ENCODE results near the gene RPS8.
A peak's percentile ranks its signal among the peaks of the same experiment; 100 is the strongest.

Gene RPS8

DNA sequence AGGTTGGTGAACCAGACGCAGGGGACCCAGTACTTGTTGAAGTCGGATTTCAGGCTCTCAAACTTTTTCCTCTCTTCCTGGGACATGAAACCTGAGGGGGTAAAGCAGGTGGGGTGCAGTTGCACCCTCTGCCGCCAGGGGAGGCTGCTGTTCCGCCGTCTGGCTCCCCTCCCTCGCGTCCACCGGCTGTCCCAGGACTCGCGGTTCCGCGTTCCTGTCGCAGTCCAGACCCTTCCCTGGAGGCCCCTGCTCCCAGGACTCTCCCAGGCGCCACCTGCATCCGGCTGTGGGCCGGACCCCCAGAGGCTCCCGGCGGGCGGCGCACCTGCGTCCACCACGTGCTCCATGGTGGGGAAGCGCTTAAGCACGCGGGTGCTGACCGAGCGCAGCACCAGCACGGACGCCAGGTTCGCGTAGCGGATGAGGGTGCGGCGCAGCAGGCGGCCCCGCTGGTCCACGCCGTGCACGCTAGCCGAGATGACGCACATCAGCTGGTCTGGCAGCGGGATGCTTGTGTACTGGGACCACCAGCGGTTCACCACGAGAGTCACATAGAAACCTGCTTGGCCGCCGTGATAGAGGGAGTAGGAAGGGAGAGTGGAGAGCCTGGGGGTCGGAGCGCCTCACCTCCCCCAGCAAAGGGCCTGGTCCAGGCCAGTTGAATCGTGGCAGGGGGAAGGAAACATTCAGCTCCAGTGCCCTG is 10.9 kb downstream of the RPS8 start:
- Histone ChIP-seq H3K9me3 (ENCODE audit: control extremely low read depth in 1 of 5, control insufficient read depth in 4 of 5, insufficient read depth in 2 of 5, low read depth in 1 of 5, low read length in 4 of 5) (no peaks in the 10 kb centered on the region), H3K4me1 (ENCODE audit: control extremely low read depth in 1 of 4, control insufficient read depth in 4 of 4, insufficient read depth in 4 of 4, low read length in 3 of 4) (peaks cover 8 to 35% (median 30%) of the 10 kb centered on the region in 4 experiments), H3K4me3 (ENCODE audit: control insufficient read depth in 1 of 7, extremely low read depth in 1 of 7, insufficient read depth in 4 of 7, low read depth in 2 of 7, low read length in 6 of 7) (peak overlapping the region in 6 of 7 experiments; percentile 23 to 76 (median 58)), H3K27ac (ENCODE audit: insufficient read depth in 1 of 2, low read depth in 1 of 2, low read length in 2 of 2, poor library complexity in 1 of 2, severe bottlenecking in 2 of 2) (no peak overlapping the region), H3K27me3 (replicated peaks in 2 of 5; ENCODE audit: control insufficient read depth in 4 of 5, insufficient read depth in 5 of 5, low read length in 4 of 5) (no peaks in the 10 kb centered on the region), H3K36me3 (ENCODE audit: control insufficient read depth in 4 of 4, insufficient read depth in 4 of 4, low read length in 3 of 4) (peaks cover 3 to 5% (median 3%) of the 10 kb centered on the region in 4 experiments)
- ChIA-PET POLR2A (interaction anchor here (0.9 to 1.9 kb wide), 5 partner anchors 14 to 65 kb away, joined by 3 to 6 read pairs (median 5); partner anchors contain the start of genes BTBD19, DYNLT4 and PLK3), CTCF (interaction anchor here (0.7 to 7.5 kb wide), 9 partner anchors 13 to 516 kb away, joined by 3 to 43 read pairs (median 7); partner anchors contain the start of genes BTBD19, DYNLT4, PLK3 and RNU5D-1)
- peak; percentile 76 to 85 (median 85) for DNase-seq
- under 1% methylated on average over 36 of the region's 49 CpGs for WGBS (ENCODE audit: insufficient coverage)

DNA sequence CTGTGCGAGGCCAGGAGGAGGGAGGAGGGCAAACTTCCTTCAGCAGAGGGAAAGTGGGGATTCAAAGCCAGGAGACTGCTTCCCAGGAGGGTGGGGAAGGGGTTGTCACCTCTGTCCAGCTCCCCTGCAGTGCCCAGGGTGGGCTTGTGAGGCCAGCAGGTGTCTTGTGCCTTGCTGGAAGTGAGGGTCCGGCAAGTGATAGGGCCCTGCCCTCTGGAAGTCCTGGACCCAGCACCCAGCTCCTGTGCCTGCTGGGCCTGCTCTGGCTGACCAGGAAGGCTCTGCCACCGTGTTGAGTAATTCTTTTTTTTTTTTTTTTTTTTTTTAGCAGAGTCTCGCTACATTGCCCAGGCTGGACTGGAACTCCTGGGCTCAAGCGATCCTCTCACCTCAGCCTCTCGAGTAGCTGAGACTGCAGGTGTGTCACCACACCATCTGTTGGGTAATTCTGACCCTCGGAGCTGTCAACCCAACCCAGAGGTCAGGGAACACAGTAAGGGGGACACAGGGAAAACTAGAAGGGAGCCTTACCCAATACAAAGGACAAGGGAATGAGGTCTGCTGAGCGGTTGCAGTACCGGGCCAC is 11.6 kb downstream of the RPS8 start:
- Histone ChIP-seq H3K27ac (ENCODE audit: insufficient read depth in 1 of 2, low read depth in 1 of 2, low read length in 2 of 2, poor library complexity in 1 of 2, severe bottlenecking in 2 of 2) (no peak overlapping the region), H3K27me3 (replicated peaks in 2 of 5; ENCODE audit: control insufficient read depth in 4 of 5, insufficient read depth in 5 of 5, low read length in 4 of 5) (no peaks in the 10 kb centered on the region), H3K4me1 (ENCODE audit: control extremely low read depth in 1 of 4, control insufficient read depth in 4 of 4, insufficient read depth in 4 of 4, low read length in 3 of 4) (peaks cover 8 to 35% (median 30%) of the 10 kb centered on the region in 4 experiments), H3K4me3 (ENCODE audit: control insufficient read depth in 1 of 7, extremely low read depth in 1 of 7, insufficient read depth in 4 of 7, low read depth in 2 of 7, low read length in 6 of 7) (peak overlapping the region in 3 of 7 experiments; percentile 49 to 76 (median 68)), H3K9me3 (ENCODE audit: control extremely low read depth in 1 of 5, control insufficient read depth in 4 of 5, insufficient read depth in 2 of 5, low read depth in 1 of 5, low read length in 4 of 5) (no peaks in the 10 kb centered on the region), H3K36me3 (ENCODE audit: control insufficient read depth in 4 of 4, insufficient read depth in 4 of 4, low read length in 3 of 4) (peaks cover 0 to 2% (median 0%) of the 10 kb centered on the region in 4 experiments)
- ChIA-PET CTCF (interaction anchor here (0.7 to 7.5 kb wide), 10 partner anchors 9 to 57 kb away, joined by 3 to 43 read pairs (median 4); partner anchors contain the start of genes BTBD19, DYNLT4, PLK3 and PTCH2), POLR2A (interaction anchor here (0.9 to 1.9 kb wide), 3 partner anchors 13 to 65 kb away, joined by 5 to 6 read pairs (median 6); partner anchors contain the start of genes BTBD19, DYNLT4 and PLK3)
- 86% methylated on average over 7 of the region's 9 CpGs for WGBS (ENCODE audit: insufficient coverage)
- no peak for DNase-seq

DNA sequence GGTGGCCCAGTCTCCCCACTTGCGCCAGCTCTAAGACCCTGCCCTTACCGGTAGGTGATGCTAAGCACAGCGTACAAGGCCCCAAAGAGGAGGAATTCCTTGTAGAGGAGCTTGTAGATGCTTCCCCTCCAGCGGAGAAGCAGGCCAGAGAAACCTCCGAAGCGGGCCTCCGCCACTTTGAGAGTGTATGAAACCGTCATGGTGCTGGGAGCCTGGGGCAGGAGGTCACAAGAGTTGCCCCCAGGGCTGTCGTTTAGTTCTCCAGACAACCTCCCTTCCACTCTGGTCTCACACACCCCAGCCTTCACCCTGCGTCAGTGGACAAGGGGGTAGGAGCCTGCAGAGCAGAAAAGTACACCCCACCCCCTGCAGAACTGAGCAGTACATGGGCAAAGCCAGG is 12.2 kb downstream of the RPS8 start:
- Histone ChIP-seq H3K4me1 (ENCODE audit: control extremely low read depth in 1 of 4, control insufficient read depth in 4 of 4, insufficient read depth in 4 of 4, low read length in 3 of 4) (peaks cover 8 to 35% (median 30%) of the 10 kb centered on the region in 4 experiments), H3K27ac (ENCODE audit: insufficient read depth in 1 of 2, low read depth in 1 of 2, low read length in 2 of 2, poor library complexity in 1 of 2, severe bottlenecking in 2 of 2) (no peak overlapping the region), H3K9me3 (ENCODE audit: control extremely low read depth in 1 of 5, control insufficient read depth in 4 of 5, insufficient read depth in 2 of 5, low read depth in 1 of 5, low read length in 4 of 5) (no peaks in the 10 kb centered on the region), H3K36me3 (ENCODE audit: control insufficient read depth in 4 of 4, insufficient read depth in 4 of 4, low read length in 3 of 4) (no peaks in the 10 kb centered on the region), H3K4me3 (ENCODE audit: control insufficient read depth in 1 of 7, extremely low read depth in 1 of 7, insufficient read depth in 4 of 7, low read depth in 2 of 7, low read length in 6 of 7) (no peak overlapping the region), H3K27me3 (replicated peaks in 2 of 5; ENCODE audit: control insufficient read depth in 4 of 5, insufficient read depth in 5 of 5, low read length in 4 of 5) (no peaks in the 10 kb centered on the region)
- ChIA-PET CTCF (interaction anchor here (0.7 to 7.5 kb wide), 9 partner anchors 10 to 58 kb away, joined by 3 to 43 read pairs (median 5); partner anchors contain the start of genes BTBD19, DYNLT4, PLK3 and PTCH2), POLR2A (interaction anchor here (1.1 kb wide), 2 partner anchors 26 to 66 kb away, joined by 3 to 9 read pairs; no protein-coding TSS in a partner anchor)
- WGBS (ENCODE audit: insufficient coverage): 98% methylated on average over 6 of the region's 10 CpGs
- no peak for DNase-seq

DNA sequence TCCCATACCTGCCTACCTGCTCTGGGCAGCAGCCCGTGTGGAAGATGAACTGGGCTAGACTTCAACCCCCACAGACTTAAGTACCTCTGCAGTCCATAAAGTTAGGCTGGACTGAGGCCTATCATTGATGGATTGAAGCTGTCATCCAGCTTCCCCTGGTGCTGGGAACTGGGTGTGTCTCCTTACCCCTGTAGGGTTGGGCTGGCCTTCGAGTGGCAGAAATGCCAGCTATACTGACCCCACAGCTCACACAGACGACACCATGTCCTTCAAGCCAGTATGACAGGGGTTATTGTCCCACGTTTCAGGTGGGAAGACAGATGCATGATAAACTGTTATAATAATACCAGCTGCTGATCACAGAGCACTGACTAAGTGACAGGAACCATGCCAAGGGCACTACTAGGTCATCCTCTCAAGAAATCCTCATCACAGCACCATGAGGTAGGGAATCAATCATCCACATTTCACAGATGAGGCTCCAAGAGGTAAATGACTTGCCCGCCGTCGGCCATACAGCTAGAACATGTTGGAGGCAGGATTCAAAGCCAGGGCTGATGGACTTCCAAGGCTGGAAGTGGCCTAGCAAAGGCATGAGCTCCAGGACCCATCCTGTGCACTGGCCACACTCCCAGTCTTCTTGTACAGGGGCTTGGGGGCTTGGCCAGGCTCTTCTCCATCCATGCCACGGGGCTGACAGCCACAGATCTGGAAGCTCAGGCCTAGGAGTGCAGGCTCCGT is 12.9 kb downstream of the RPS8 start, which contains the start of gene BEST4:
TSS of gene BEST4 (minus strand) at position 51 of the 741 bp plus-strand sequence. CDS start 465 bp downstream, outside the sequence.
- Histone ChIP-seq H3K4me1 (ENCODE audit: control extremely low read depth in 1 of 4, control insufficient read depth in 4 of 4, insufficient read depth in 4 of 4, low read length in 3 of 4) (peaks cover 8 to 34% (median 27%) of the 10 kb centered on the region in 4 experiments), H3K27me3 (replicated peaks in 2 of 5; ENCODE audit: control insufficient read depth in 4 of 5, insufficient read depth in 5 of 5, low read length in 4 of 5) (no peaks in the 10 kb centered on the region), H3K36me3 (ENCODE audit: control insufficient read depth in 4 of 4, insufficient read depth in 4 of 4, low read length in 3 of 4) (no peaks in the 10 kb centered on the region), H3K27ac (ENCODE audit: insufficient read depth in 1 of 2, low read depth in 1 of 2, low read length in 2 of 2, poor library complexity in 1 of 2, severe bottlenecking in 2 of 2) (no peak within 1 kb of the TSS), H3K9me3 (ENCODE audit: control extremely low read depth in 1 of 5, control insufficient read depth in 4 of 5, insufficient read depth in 2 of 5, low read depth in 1 of 5, low read length in 4 of 5) (no peaks in the 10 kb centered on the region), H3K4me3 (ENCODE audit: control insufficient read depth in 1 of 7, extremely low read depth in 1 of 7, insufficient read depth in 4 of 7, low read depth in 2 of 7, low read length in 6 of 7) (no peak within 1 kb of the TSS)
- CTCF ChIA-PET: interaction anchor here (0.7 to 7.5 kb wide), 10 partner anchors 10 to 57 kb away, joined by 3 to 43 read pairs (median 5); partner anchors contain the start of genes BTBD19, DYNLT4, PLK3 and PTCH2
- no peak for DNase-seq
- POLR2A ChIA-PET: interaction anchor here (0.6 to 1.1 kb wide), 4 partner anchors 9 to 84 kb away, joined by 3 to 9 read pairs (median 4); no protein-coding TSS in a partner anchor
- 91% methylated on average over 8 of the region's 9 CpGs for WGBS (ENCODE audit: insufficient coverage)

DNA sequence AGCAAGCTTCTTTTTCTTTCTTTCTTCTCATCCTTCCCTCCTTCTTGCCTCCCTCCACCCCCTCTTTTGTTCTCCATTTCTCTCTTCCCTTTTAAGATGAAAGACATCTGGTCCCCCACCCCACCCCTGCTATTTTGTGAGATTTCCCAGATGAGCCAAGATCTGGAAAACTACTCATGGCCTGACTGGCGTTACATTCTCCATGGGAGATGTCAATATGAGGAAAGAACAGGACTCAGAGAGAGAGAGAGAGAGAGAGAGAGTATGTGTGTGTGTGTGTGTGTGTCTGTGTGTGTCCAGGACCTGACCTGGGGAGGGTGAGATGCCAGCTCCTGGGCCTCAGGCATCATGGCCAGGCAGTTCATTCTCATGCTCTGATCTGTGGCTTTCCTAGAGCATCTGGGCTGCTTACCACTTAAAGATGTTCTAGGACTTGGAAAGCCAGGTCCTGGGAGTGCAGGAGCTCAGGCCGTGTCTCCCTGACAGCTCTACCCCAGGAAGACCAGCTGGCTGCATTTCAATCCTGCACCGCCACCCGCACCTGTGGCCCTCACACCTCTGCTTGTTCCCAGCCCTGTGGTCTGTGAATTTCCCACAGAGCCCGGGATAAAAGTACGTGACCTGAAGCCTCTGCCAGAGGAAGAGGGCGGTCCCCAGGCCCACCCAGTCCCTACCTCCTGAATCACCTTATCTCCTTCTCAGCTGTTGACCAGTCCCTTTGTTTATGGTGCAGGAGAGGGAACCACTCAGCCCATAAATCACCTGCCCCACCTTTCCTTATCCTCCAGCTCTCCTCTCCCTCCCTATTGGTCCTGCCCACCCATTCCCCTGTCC is 15.8 kb downstream of the RPS8 start:
- H3K4me3 ChIP-seq (ENCODE audit: control insufficient read depth in 1 of 7, extremely low read depth in 1 of 7, insufficient read depth in 4 of 7, low read depth in 2 of 7, low read length in 6 of 7): no peak overlapping the region
- H3K36me3 ChIP-seq (ENCODE audit: control insufficient read depth in 4 of 4, insufficient read depth in 4 of 4, low read length in 3 of 4): no peaks in the 10 kb centered on the region
- CTCF ChIA-PET: interaction anchor here (1.0 to 7.5 kb wide), 6 partner anchors 8 to 47 kb away, joined by 3 to 43 read pairs (median 4); partner anchors contain the start of genes BTBD19, DYNLT4 and PLK3
- H3K27ac ChIP-seq (ENCODE audit: insufficient read depth in 1 of 2, low read depth in 1 of 2, low read length in 2 of 2, poor library complexity in 1 of 2, severe bottlenecking in 2 of 2): no peak overlapping the region
- H3K27me3 ChIP-seq (replicated peaks in 2 of 5; ENCODE audit: control insufficient read depth in 4 of 5, insufficient read depth in 5 of 5, low read length in 4 of 5): no peaks in the 10 kb centered on the region
- POLR2A ChIA-PET: interaction anchor here (0.8 to 1.1 kb wide), 2 partner anchors 22 to 28 kb away, joined by 3 read pairs; no protein-coding TSS in a partner anchor
- H3K9me3 ChIP-seq (ENCODE audit: control extremely low read depth in 1 of 5, control insufficient read depth in 4 of 5, insufficient read depth in 2 of 5, low read depth in 1 of 5, low read length in 4 of 5): no peaks in the 10 kb centered on the region
- WGBS (ENCODE audit: insufficient coverage): 80% methylated on average over 5 of the region's 7 CpGs
- H3K4me1 ChIP-seq (ENCODE audit: control extremely low read depth in 1 of 4, control insufficient read depth in 4 of 4, insufficient read depth in 4 of 4, low read length in 3 of 4): peaks cover 0 to 7% (median 6%) of the 10 kb centered on the region in 4 experiments
- DNase-seq: no peak

Data from common myeloid progenitor, CD34-positive (primary cell).